Gastroesophageal sphincter (tissue), 4 donors: ENCODE data around the gene WDR93. TPM values are rescaled to one million over a fixed set of nuclear protein-coding genes. Genes with fewer than 3 reads are reported as not detected.

Source experiments
- ATAC-seq: fragments of 150-250 bp; one replicate; pipeline ENCODE4 v1.9.1; 2016; ENCODE audit warnings: mild to moderate bottlenecking, moderate library complexity
- H3K27ac ChIP-seq, 4 donors: fragments of 200-600 bp; sonication (generic) in 3 of 4; 1 replicate in 3 of 4; 2 replicates in 1 of 4; pipeline ENCODE4 v1.5.1; 2016 to 2019
- H3K27me3 ChIP-seq: fragments of 200-600 bp; sonication (generic); one replicate; pipeline ENCODE4 v1.5.1; 2019
- H3K36me3 ChIP-seq, 2 donors: fragments of 200-600 bp; sonication (generic); one replicate each; pipeline ENCODE4 v1.5.1; 2019; ENCODE audit warnings: control low read depth in 1 of 2
- H3K4me1 ChIP-seq, 3 donors: fragments of 200-600 bp; sonication (generic); 1 replicate in 2 of 3; 2 replicates in 1 of 3; pipeline ENCODE4 v1.5.1; 2016 to 2019; ENCODE audit warnings: control low read depth in 2 of 3
- H3K4me3 ChIP-seq, 2 donors: fragments of 200-600 bp; sonication (generic); one replicate each; pipeline ENCODE4 v1.5.1; 2019; ENCODE audit warnings: mild to moderate bottlenecking in 1 of 2, moderate library complexity in 1 of 2
- H3K9me3 ChIP-seq, 3 donors: fragments of 200-600 bp; sonication (generic); one replicate each; pipeline ENCODE4 v1.5.1; 2017 to 2019; ENCODE audit warnings: control low read depth in 2 of 3
- CTCF ChIP-seq, 4 experiments: fragments of 200-600 bp in 2 of 4; fragments of 450-650 bp in 2 of 4; sonication (generic) in 1 of 4; IDR thresholded peaks; one replicate each; pipeline ENCODE4 v1.5.1; 2017 to 2019; ENCODE audit warnings: antibody characterized with exemption in 4 of 4, mild to moderate bottlenecking in 2 of 4, moderate library complexity in 2 of 4
- EP300 ChIP-seq: sonication (generic); formaldehyde crosslinking; IDR thresholded peaks from one replicate; pipeline ENCODE4 v1.6.1; 2017; ENCODE audit warnings: antibody characterized with exemption, mild to moderate bottlenecking
- POLR2A ChIP-seq, 2 donors: fragments of 450-650 bp; IDR thresholded peaks; one replicate each; pipeline ENCODE4 v1.6.1; 2017; ENCODE audit warnings: antibody characterized with exemption in 2 of 2, mild to moderate bottlenecking in 2 of 2, moderate library complexity in 1 of 2
- POLR2AphosphoS5 ChIP-seq: sonication (generic); formaldehyde crosslinking; IDR thresholded peaks from one replicate; pipeline ENCODE4 v1.6.1; 2017; ENCODE audit warnings: antibody characterized with exemption
- WGBS, 2 donors: methylation state at CpG; one replicate each; pipeline ENCODE4 v1.1.5; 2018; ENCODE audit warnings: low coverage in 1 of 2; 5-methylcytosine and 5-hydroxymethylcytosine counted together
- total RNA-seq, 4 donors: library from RNA; depleted of rRNA; stranded (reverse); fragments of >200 nt; gene quantifications; one replicate each; pipeline ENCODE4 v1.1.0, GENCODE V29; 2016

WDR93 gene
- total RNA-seq, 4 donors from 2014 or later = 0.15 TPM; not detected in 3

- peaks cover 6% of the 10 kb centered on the region for H3K27me3 ChIP-seq
- H3K9me3 ChIP-seq = no peaks in the 10 kb centered on the region
- TF ChIP-seq POLR2AphosphoS5 = no peak
- no peak for TF ChIP-seq CTCF (IDR thresholded peaks at IDR 0.05)
- no peak for TF ChIP-seq POLR2A (IDR thresholded peaks at IDR 0.05)
- no peak for TF ChIP-seq EP300
- H3K36me3 ChIP-seq = no peaks in the 10 kb centered on the region
- no peak for ATAC-seq
- H3K4me3 ChIP-seq = no peak overlapping the region
- no peak overlapping the region for H3K27ac ChIP-seq
- 10 to 62% methylated on average over 2 to 3 of the region's 18 CpGs for WGBS, 2 donors
- H3K4me1 ChIP-seq = peaks cover 0 to 12% (median 2%) of the 10 kb centered on the region in 3 donors
Measured at GRCh38 chr15:89761009-89761831, 70.6 kb downstream of the WDR93 start.

- Histone ChIP-seq H3K9me3 (no peaks in the 10 kb centered on the region), H3K4me3 (no peak overlapping the region), H3K36me3 (no peaks in the 10 kb centered on the region), H3K27me3 (peaks cover 6% of the 10 kb centered on the region), H3K27ac (no peak overlapping the region), H3K4me1 (peaks cover 0 to 12% (median 2%) of the 10 kb centered on the region in 3 donors)
- ATAC-seq = no peak
- WGBS, 2 donors = 89% methylated on average over 5 of the region's 5 CpGs; no CpG with 5 or more reads in 1 of the 2 donors
- TF ChIP-seq POLR2A (IDR thresholded peaks at IDR 0.05) (no peak), CTCF (IDR thresholded peaks at IDR 0.05) (no peak), POLR2AphosphoS5 (no peak), EP300 (no peak)
Measured at GRCh38 chr15:89761929-89762328, 71.3 kb downstream of the WDR93 start.

GRCh38 chr15:89765694-89766093 lies 75.1 kb downstream of the WDR93 start:
- peaks cover 0 to 6% (median 0%) of the 10 kb centered on the region in 3 donors for H3K4me1 ChIP-seq
- WGBS, 2 donors = 0 to 33% methylated on average over 1 of the region's 1 CpG
- no peak for ATAC-seq

GRCh38 chr15:89766357-89767311 lies 76.0 kb downstream of the WDR93 start:
- Histone ChIP-seq H3K27me3 (no peaks in the 10 kb centered on the region), H3K9me3 (no peaks in the 10 kb centered on the region), H3K27ac (no peak overlapping the region), H3K4me3 (no peak overlapping the region), H3K36me3 (no peaks in the 10 kb centered on the region), H3K4me1 (no peaks in the 10 kb centered on the region)
- 75 to 86% methylated on average over 3 of the region's 16 CpGs for WGBS, 2 donors
- TF ChIP-seq CTCF (IDR thresholded peaks at IDR 0.05) = no peak
- TF ChIP-seq POLR2A (IDR thresholded peaks at IDR 0.05) = no peak
- no peak for TF ChIP-seq EP300
- TF ChIP-seq POLR2AphosphoS5 = no peak
- no peak for ATAC-seq

More at GRCh38 chr15:89765694-89766093, 75.1 kb downstream of the WDR93 start:
- no peaks in the 10 kb centered on the region for H3K9me3 ChIP-seq
- no peaks in the 10 kb centered on the region for H3K36me3 ChIP-seq
- no peaks in the 10 kb centered on the region for H3K27me3 ChIP-seq
- no peak overlapping the region for H3K27ac ChIP-seq
- no peak overlapping the region for H3K4me3 ChIP-seq
- TF ChIP-seq CTCF (IDR thresholded peaks at IDR 0.05) = no peak
- no peak for TF ChIP-seq EP300
- no peak for TF ChIP-seq POLR2A (IDR thresholded peaks at IDR 0.05)
- TF ChIP-seq POLR2AphosphoS5 = no peak
